ENCODE data around the gene EIF4A3. TPM values are rescaled to one million over a fixed set of nuclear protein-coding genes. Genes with fewer than 3 reads are reported as not detected.

Gene EIF4A3
- total RNA-seq, 1 experiment from 2014 or later = 190 TPM

GRCh38 chr17:80117491-80118401 lies 29.2 kb downstream of the EIF4A3 start:
- Mint-ChIP-seq H3K4me3 (ENCODE audit: unreplicated experiment) (no peak overlapping the region), H3K27ac (ENCODE audit: unreplicated experiment) (no peak overlapping the region), H3K4me1 (ENCODE audit: low read depth, unreplicated experiment) (no peaks in the 10 kb centered on the region), H3K36me3 (ENCODE audit: insufficient read depth, unreplicated experiment) (no peaks in the 10 kb centered on the region), H3K27me3 (ENCODE audit: insufficient read depth, unreplicated experiment) (no peaks in the 10 kb centered on the region), H3K9me3 (ENCODE audit: unreplicated experiment) (no peaks in the 10 kb centered on the region)
- TF ChIP-seq, protein P1, sequence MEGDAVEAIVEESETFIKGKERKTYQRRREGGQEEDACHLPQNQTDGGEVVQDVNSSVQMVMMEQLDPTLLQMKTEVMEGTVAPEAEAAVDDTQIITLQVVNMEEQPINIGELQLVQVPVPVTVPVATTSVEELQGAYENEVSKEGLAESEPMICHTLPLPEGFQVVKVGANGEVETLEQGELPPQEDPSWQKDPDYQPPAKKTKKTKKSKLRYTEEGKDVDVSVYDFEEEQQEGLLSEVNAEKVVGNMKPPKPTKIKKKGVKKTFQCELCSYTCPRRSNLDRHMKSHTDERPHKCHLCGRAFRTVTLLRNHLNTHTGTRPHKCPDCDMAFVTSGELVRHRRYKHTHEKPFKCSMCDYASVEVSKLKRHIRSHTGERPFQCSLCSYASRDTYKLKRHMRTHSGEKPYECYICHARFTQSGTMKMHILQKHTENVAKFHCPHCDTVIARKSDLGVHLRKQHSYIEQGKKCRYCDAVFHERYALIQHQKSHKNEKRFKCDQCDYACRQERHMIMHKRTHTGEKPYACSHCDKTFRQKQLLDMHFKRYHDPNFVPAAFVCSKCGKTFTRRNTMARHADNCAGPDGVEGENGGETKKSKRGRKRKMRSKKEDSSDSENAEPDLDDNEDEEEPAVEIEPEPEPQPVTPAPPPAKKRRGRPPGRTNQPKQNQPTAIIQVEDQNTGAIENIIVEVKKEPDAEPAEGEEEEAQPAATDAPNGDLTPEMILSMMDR (IDR thresholded peaks at IDR 0.05; ENCODE audit: insufficient read depth in 1 of 2, low read depth in 1 of 2, low read length in 1 of 2, severe bottlenecking in 1 of 2, unreplicated experiment in 1 of 2) = no peak
- no peaks in the 10 kb centered on the region for H3K9me3 ChIP-seq
- POLR2A ChIA-PET = interaction anchor here (0.6 kb wide), 1 partner anchor 278 kb away, joined by 3 read pairs; no protein-coding TSS in a partner anchor
- no peak overlapping the region for H3K4me3 ChIP-seq (ENCODE audit: low read depth, low read length)
- no peak for DNase-seq
- BruUV-seq (replicated peaks) = no TSS peak
- no peaks in the 10 kb centered on the region for H3K36me3 ChIP-seq (ENCODE audit: control insufficient read depth, insufficient read depth, low read length)
- no peaks in the 10 kb centered on the region for H3K27me3 ChIP-seq (replicated peaks; ENCODE audit: control insufficient read depth, insufficient read depth, low read length)
- no peaks in the 10 kb centered on the region for H3K4me1 ChIP-seq
- intact Hi-C loops (cut with micrococcal nuclease; ENCODE audit: unreplicated experiment) = no loop called here
- CTCF ChIA-PET = interaction anchor here (1.4 kb wide), 1 partner anchor 16 kb away, joined by 4 read pairs; the partner anchor contains the start of gene GAA

DNA sequence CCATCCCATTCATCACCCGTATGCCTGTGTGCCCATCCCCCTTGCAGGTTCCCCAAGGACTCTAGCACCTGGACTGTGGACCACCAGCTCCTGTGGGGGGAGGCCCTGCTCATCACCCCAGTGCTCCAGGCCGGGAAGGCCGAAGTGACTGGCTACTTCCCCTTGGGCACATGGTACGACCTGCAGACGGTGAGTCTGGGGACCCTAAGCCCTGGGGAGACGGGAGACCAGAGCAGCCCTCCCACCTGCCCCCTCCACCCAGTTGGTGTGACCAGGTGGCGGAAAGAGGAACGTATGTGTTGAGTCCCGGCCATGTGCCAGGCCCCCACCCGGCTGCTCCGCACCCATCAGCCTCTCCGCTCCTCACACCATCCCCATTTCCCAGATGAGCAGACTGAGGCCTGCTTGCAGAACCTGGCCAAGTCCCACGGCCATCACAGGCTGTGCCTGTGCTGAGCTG lies 30.0 kb downstream of the EIF4A3 start:
- H3K4me3 ChIP-seq (ENCODE audit: low read depth, low read length) = no peak overlapping the region
- no peaks in the 10 kb centered on the region for H3K9me3 ChIP-seq
- intact Hi-C loops (cut with micrococcal nuclease; ENCODE audit: unreplicated experiment) = no loop called here
- H3K27ac Mint-ChIP-seq (ENCODE audit: unreplicated experiment) = no peak overlapping the region
- no peaks in the 10 kb centered on the region for H3K9me3 Mint-ChIP-seq (ENCODE audit: unreplicated experiment)
- H3K27me3 Mint-ChIP-seq (ENCODE audit: insufficient read depth, unreplicated experiment) = no peaks in the 10 kb centered on the region
- H3K4me1 ChIP-seq = no peaks in the 10 kb centered on the region
- TF ChIP-seq, protein P1 (IDR thresholded peaks at IDR 0.05; ENCODE audit: insufficient read depth in 1 of 2, low read depth in 1 of 2, low read length in 1 of 2, severe bottlenecking in 1 of 2, unreplicated experiment in 1 of 2) = no peak
- DNase-seq = no peak
- BruUV-seq (replicated peaks) = no TSS peak
- no peaks in the 10 kb centered on the region for H3K4me1 Mint-ChIP-seq (ENCODE audit: low read depth, unreplicated experiment)
- H3K27me3 ChIP-seq (replicated peaks; ENCODE audit: control insufficient read depth, insufficient read depth, low read length) = no peaks in the 10 kb centered on the region
- POLR2A ChIA-PET = no interaction called here
- H3K36me3 Mint-ChIP-seq (ENCODE audit: insufficient read depth, unreplicated experiment) = no peaks in the 10 kb centered on the region
- H3K4me3 Mint-ChIP-seq (ENCODE audit: unreplicated experiment) = no peak overlapping the region
- H3K36me3 ChIP-seq (ENCODE audit: control insufficient read depth, insufficient read depth, low read length) = no peaks in the 10 kb centered on the region
- CTCF ChIA-PET = interaction anchor here (1.4 kb wide), 1 partner anchor 16 kb away, joined by 4 read pairs; the partner anchor contains the start of gene GAA

DNA sequence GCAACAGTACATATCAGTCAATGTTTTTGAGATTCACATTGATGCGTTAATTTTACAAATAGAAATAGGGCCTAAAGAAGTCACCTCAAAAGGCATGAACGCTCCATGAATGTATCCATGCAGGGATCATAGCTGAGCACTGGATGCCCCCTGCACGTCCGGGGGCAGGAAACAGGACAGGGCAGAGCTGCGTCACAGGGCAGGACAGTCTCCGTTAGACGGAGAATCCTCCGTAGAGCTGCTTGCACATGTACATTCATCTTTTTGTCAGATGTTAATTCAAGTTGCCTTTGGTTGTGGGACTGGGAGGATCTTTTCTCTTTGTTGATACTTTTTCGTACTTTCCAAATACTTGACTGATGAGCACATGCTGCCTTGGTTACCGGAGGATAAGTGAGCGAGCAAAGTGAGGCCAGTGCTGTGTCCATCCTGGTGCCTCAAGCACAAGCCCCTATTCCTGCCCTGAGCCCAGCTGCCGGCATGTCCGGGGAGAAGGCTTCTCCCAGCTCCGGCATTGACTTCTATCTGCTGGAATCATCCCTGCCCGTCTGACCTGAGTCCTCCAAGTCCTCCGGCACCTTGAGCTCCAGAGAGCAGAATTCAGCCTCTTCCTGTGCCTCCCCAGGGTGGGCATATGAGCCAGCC lies 30.5 kb downstream of the EIF4A3 start:
- intact Hi-C loops (cut with micrococcal nuclease; ENCODE audit: unreplicated experiment) = no loop called here
- H3K27me3 ChIP-seq (replicated peaks; ENCODE audit: control insufficient read depth, insufficient read depth, low read length) = no peaks in the 10 kb centered on the region
- no peak for DNase-seq
- H3K4me1 ChIP-seq = no peaks in the 10 kb centered on the region
- no peaks in the 10 kb centered on the region for H3K27me3 Mint-ChIP-seq (ENCODE audit: insufficient read depth, unreplicated experiment)
- no peaks in the 10 kb centered on the region for H3K9me3 Mint-ChIP-seq (ENCODE audit: unreplicated experiment)
- H3K4me1 Mint-ChIP-seq (ENCODE audit: low read depth, unreplicated experiment) = no peaks in the 10 kb centered on the region
- no peaks in the 10 kb centered on the region for H3K36me3 ChIP-seq (ENCODE audit: control insufficient read depth, insufficient read depth, low read length)
- BruUV-seq (replicated peaks) = no TSS peak
- POLR2A ChIA-PET = no interaction called here
- H3K36me3 Mint-ChIP-seq (ENCODE audit: insufficient read depth, unreplicated experiment) = no peaks in the 10 kb centered on the region
- no peak overlapping the region for H3K4me3 Mint-ChIP-seq (ENCODE audit: unreplicated experiment)
- H3K4me3 ChIP-seq (ENCODE audit: low read depth, low read length) = no peak overlapping the region
- no peak overlapping the region for H3K27ac Mint-ChIP-seq (ENCODE audit: unreplicated experiment)
- no peaks in the 10 kb centered on the region for H3K9me3 ChIP-seq
- CTCF ChIA-PET = interaction anchor here (1.4 kb wide), 1 partner anchor 15 kb away, joined by 4 read pairs; the partner anchor contains the start of gene GAA
- TF ChIP-seq, protein P1 (IDR thresholded peaks at IDR 0.05; ENCODE audit: insufficient read depth in 1 of 2, low read depth in 1 of 2, low read length in 1 of 2, severe bottlenecking in 1 of 2, unreplicated experiment in 1 of 2) = no peak
